GDM1 (cell line): ENCODE measurements around the gene SOD1.

ENCODE experiments used
- DNase-seq: peaks from one replicate; lab custom pipeline; 2025; lab: John Stamatoyannopoulos, UW

SOD1 gene

GRCh38 chr21:31682620-31683019 lies 23.1 kb downstream of the SOD1 start:
- no peak for DNase-seq

GRCh38 chr21:31683029-31683428 lies 23.5 kb downstream of the SOD1 start:
- DNase-seq, result no peak

- no peak for DNase-seq
Measured at GRCh38 chr21:31684918-31685317, 25.4 kb downstream of the SOD1 start.

GRCh38 chr21:31686272-31686915 lies 26.9 kb downstream of the SOD1 start:
- no peak for DNase-seq

GRCh38 chr21:31687108-31687507 lies 27.6 kb downstream of the SOD1 start:
- DNase-seq, result no peak

DNA sequence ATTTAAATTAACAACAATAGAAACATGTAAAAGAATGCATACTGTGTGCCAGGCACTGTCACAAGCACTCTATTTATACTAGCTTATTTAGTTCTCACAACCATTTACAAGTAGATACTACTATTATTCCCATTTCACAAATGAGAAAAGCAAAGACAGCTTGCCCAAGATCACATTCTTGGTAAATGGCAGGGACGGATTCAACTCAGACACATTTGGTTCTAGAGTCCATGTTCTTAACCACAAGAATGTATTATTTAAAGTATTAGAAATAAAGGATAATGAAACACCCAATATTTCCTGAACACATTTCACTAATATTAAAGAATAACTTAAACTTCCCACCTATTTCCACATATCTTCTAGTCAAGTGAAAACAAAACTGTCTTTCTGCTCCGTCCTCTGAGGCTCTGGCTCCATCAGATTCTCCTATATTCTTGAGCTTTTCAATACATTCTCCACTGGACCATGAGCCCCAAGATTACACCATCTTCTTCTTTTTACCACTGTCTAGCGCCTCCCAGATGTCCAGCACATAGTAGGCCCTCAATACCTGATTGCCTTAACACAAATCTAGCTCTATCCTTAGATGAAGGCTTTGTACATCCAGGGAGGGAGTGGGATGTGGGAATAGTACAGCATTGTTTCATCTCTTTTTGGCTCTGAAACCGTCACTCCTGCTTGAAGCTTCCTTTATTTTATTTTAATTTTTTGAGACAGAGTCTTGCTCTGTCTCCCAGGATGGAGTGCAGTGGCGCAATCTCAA lies 29.3 kb downstream of the SOD1 start:
- no peak for DNase-seq

DNA sequence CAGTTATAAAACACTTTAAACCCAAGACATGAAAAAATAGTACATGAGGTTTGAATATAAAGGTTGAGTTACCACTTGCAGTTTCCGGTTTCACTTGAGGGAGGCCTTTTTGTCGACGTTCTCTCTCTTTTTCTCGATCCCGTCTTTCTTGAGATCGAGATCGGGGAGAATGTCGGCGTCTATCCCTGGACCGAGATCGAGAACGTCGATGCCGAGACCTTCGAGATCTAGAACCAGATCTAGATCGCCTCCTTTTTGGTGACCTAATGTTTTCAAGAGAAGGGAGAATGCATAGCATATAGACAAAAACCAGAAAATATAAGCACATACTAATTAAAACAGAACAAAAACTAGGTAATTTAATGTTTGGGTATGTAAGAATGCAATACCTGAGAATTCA lies 33.7 kb downstream of the SOD1 start:
- DNase-seq, result no peak

DNA sequence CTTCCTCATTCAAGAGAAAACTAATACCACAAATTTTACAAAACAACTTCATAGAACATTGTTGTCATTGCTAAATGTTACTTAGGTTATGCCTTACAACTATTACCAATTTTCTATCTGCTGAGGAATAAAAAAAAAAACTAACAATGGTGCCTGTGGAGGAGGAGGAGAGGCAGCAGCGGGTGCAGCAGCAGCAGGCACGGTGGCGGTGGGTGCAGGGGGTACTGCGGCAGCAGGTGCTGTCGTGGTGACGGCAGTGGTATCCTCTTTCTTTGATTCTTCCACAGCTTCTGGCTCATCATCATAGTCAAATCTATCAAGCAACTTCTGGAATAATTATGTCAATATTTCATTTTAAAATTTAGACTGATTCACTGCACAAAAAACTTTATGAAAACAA lies 36.9 kb downstream of the SOD1 start:
- DNase-seq, result no peak

DNA sequence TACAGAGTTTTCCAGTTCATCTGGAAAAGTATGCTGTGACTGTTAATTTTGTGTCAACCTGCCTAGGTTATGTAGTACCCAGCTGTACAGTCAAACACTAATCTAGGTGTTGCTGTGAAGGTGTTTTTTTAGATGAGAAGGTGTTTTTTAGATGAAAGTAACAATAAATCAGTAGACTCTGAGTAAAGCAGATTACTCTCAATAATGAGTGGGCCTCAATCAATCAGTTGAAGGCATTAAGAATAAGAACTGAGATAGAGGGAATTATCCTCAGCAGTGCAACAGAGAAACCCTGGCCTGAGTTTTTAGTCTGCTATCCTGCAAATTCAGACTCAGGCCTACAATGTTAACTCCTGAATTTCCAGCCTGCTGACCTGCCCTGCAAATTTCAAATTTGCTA lies 39.0 kb downstream of the SOD1 start:
- no peak for DNase-seq

DNA sequence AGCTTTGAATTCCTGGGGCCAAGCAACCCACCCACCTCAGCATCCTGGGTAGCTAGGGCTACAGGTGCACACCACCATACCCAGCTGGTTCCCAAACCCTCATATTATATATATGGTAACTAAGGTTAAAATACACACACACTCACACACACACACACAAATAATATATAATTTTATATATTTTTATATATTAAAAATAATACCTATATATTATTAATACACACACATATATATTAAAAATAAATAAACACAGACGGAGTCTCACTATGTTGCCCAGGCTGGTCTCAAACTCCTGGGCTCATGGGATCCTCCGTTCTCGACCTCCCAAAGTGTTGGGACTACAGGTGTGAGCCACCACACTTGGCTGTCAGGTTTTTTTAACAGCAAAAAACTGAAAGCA lies 40.5 kb downstream of the SOD1 start:
- no peak for DNase-seq

DNA sequence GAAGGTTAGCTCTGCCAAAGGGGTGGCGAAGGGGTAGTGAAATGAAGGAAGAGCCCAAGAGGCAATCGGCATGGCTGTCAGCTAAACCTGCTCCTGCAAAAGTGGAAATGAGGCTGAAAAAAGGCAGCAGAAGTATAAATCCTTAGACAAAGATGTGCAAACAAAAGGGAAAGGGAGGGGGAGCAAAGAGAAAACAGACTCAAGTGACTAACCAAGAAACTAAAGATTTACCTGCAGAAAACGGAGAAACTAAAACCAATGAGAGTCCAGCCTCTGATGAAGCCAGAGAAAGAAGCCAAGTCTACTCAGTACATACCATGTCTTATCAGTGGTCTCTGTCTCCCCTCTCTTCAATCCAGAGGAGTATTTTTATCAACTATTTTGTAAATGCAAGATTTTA lies 47.1 kb downstream of the SOD1 start:
- no peak for DNase-seq

DNA sequence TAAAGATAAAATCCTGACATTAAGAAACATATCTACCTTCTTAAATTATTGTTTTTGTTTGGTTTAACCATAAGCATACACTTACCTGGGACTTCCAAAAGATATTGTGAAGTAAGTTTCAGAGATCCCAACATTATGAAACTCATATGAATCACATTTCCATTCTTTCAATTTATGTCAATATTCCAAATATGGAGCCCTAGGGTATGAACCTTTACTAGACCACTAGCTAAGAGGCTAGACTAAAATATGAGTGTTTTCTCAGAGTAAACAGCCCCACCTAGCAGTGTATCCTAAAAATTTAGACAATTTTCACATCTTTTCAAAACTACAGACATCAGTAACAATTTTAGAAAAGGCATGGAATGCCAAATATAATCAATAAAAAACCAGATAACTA lies 48.0 kb downstream of the SOD1 start:
- DNase-seq, result no peak

DNA sequence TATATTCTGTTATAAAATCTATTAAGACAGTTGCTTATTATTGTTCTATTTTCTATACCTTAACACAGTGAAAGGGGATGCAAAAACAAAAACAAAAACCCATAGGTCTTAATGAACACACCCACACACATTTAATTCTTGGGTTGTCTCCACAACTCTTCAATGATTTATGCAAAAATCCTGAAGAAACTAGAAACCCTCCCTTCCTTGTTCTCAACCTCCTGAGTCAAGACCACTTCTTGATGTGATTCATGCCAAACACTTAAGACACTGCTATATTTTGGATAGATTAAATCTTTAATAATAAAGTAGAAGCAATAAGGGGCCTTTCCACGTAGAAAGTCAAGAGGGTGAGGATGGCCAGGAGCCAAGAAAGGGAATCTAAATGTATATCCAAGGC lies 49.0 kb downstream of the SOD1 start:
- no peak for DNase-seq

GRCh38 chr21:31710586-31710985 lies 51.1 kb downstream of the SOD1 start:
- no peak for DNase-seq

DNA sequence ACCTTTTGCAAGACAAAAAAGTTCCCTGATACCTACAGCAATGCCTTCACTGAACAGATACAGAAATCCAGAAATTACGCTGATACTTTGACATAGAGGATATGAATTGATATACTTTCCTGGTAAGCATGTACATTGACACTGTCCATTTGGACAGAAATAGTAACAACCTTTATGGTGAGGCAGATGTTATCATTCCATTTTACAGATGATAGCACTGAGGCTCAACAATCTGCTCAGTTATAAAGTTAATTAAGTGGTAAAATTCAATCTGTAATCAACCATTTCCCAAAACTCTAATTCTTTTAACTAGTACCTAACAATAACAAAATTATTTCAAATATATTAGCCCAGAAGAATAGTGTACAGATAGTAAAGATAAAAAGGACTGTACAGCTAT lies 51.8 kb downstream of the SOD1 start:
- DNase-seq, result no peak

DNA sequence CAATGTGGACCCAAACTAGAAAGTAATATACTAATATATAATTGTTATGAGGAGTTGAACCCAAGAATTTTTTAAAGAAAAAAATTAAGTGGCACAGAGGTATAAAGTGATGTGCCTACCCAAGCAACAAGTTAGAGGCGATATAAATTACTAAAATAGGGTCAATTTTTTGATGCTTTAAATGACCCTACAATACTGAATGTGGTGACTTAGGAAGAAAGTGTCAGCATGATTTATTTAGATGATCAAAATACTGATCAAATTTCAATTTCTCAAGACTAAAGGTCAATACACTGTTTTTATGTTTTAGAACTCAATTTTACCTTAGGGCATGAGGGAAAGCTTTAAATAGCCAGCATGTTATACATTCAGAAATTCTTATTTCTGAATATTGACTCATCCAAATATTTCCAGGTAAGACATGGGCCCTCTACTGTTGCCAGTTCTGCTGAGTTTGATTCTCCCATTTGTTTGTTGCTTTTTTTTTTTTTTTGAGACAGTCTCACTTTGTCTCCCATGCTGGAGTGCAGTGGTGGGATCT lies 52.3 kb downstream of the SOD1 start:
- DNase-seq, result no peak

DNA sequence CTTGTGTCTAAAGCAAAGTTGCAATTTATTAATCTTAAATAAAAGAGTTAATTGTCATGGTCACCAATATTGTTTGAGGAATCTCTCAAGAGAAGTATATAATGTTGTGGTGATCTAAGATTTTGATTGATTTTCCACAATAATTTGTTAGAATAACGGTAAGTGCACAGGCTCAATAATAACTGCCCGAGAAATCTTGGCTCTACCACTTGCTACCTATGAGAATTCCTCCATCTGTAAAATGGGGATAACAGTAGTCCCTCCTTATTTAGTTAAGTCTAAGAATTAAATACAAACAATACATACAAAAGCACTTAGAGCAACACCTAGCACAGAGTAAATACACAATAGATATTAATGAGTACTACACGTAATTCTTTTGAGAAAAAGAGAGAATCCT lies 53.6 kb downstream of the SOD1 start:
- no peak for DNase-seq

GRCh38 chr21:31713973-31714740 lies 54.7 kb downstream of the SOD1 start:
- no peak for DNase-seq

DNA sequence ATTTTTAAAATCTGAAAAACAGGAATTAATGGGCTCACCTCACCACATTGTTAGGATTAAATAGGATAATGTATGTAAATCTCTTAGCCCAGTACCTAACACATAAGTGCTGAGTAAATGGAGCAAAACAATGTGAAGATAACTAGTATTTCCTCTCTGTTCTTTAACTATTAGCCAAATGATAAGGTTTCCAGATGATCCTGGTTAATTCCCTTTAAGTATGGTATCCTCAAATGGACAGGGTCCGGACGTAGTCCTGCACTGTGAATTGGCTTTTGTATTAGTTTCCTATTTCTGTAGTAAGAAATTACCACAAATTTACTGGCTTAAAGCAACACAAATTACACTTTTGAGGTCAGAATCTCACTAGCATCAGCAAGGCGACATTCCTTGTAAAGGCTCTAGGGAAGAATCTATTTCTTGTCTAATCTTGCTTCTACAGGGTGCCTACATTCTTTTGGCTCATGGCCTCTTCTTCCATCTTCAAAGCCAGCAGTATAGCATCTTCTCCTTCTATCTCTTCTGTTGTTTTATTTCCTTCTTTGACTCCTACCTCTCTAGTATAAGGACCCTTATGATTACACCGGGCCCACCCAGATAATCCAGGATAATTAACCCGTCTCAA lies 55.4 kb downstream of the SOD1 start:
- DNase-seq, result no peak

- no peak for DNase-seq
Measured at GRCh38 chr21:31716106-31716505, 56.6 kb downstream of the SOD1 start.
